CD4-positive, alpha-beta T cell treated with Interleukin-17A for 1 hour (primary cell): ENCODE data around the gene CCSER2.
A peak's percentile ranks its signal among the peaks of the same experiment; 100 is the strongest.
"Not testable (repeated sequence)": the region's sequence is repeated elsewhere in the genome, so short reads cannot be mapped to it uniquely, and the experiment has no call there.

Source experiments
- DNase-seq: peaks from one replicate; pipeline ENCODE4 v3.0.0-alpha.2; 2020

CCSER2 gene

GRCh38 chr10:84398696-84399095 is 70.3 kb downstream of the CCSER2 start:
- no peak for DNase-seq

DNA sequence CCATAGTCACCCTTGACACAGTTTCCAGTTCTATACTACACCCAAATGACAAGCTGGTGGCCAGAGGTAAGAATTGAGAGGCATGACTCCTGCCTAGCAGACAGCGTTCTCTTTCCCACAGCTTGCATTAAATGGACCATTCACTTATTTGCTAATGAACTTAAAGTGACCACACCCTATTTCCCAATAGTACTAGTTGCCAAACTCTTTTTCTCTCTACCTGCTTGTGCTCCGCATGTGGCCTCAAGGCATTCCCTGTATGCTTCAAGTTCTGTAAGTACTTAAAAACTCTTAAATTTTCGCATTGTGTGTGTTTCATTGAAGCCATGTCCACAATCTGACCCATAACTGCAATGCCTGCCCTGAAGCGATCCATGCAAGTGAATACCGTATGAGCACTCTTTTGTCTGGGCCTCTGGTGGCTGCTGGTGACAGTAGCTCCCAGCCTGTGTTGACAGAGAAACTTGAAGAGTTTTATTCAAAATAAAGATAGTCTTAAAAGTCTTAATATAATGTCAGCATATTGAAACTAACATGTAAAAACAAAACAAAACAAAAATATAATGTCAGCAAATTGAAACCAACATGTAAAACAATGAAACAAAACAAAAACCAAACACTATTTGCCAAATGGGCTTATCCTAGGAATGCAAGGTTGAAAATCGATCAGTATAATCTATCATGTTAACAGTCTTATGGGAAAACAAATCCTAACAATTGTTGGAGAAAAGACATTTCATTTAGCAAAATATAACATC is 73.6 kb downstream of the CCSER2 start:
- DNase-seq: no peak

DNA sequence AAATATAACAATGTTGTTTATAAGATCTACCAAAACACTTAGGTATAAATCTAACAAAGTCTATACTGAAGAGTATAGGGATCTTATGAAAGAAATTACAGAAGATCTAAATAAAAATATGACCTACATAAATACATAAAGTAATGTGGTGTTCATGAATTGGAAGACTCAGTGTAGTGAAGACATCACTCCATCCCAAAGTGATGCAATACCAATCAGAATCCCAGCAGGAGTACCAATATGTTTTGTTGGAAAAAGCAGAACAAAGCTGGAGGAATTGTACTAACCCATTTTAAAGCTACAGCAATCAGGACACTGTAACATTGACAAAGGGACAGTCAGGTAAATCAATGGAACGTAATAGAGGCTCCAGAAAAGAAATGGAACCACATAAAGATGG is 76.4 kb downstream of the CCSER2 start:
- DNase-seq: no peak

- DNase-seq: no peak
Measured at GRCh38 chr10:84405662-84406061, 77.3 kb downstream of the CCSER2 start.

GRCh38 chr10:84406561-84406960 is 78.2 kb downstream of the CCSER2 start:
- no peak for DNase-seq

DNA sequence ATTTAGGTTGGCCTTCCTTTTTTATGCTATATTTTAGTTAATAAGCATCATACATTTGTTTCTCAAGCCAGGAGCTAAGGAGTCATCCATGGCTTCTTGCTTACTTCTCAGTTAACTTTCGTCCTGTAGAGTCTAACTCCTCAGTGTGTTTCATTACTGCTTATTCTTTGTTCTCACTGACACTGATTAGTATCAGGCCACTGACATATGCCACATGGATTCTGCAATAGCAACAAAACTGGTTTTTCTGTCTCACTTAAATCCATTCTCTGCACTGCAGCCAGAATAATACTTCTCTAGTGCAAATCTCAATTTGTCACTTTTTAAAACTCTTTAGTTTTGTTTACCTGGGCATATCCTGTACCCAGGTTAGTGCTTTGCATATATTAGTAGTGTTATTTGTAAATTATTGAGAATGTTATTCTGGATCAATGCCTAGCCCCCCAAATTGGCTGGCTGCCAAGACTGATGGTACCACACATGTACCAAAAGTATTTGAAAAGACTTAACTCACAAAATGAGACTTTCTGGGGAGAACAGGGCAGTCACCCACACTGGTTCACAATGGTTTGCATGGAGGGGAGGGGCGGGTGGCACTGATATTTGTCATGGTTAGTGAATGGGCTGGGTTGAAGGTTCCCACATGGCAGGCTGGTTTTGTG is 79.1 kb downstream of the CCSER2 start:
- no peak for DNase-seq

DNA sequence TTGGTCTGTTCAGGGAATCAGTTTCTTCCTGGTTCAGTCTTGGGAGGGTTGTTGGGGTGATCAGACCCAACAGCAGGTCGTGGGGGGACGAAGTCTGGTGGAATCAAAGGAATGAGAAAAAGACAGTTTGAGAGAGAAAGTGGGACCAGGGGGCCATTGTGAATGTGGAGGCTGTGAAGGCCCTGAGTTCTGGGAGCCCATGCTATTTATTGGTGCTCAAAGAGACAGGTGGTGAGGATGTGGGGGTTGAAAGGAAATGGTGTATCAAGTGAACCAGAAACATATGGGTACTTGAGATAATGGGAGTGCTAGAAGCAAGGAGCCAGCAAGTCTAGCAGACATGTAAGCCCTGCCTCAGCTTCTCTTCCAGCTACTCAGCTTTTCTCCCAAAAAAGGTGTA is 84.1 kb downstream of the CCSER2 start:
- no peak for DNase-seq

GRCh38 chr10:84414110-84414509 is 85.7 kb downstream of the CCSER2 start:
- DNase-seq: not testable (repeated sequence)

GRCh38 chr10:84415539-84416244 is 87.3 kb downstream of the CCSER2 start:
- no peak for DNase-seq

- no peak for DNase-seq
Measured at GRCh38 chr10:84416245-84416555, 87.8 kb downstream of the CCSER2 start.

- no peak for DNase-seq
Measured at GRCh38 chr10:84423719-84424118, 95.3 kb downstream of the CCSER2 start.

- DNase-seq: peak; percentile 8
Measured at GRCh38 chr10:84424731-84425167, 96.4 kb downstream of the CCSER2 start.

DNA sequence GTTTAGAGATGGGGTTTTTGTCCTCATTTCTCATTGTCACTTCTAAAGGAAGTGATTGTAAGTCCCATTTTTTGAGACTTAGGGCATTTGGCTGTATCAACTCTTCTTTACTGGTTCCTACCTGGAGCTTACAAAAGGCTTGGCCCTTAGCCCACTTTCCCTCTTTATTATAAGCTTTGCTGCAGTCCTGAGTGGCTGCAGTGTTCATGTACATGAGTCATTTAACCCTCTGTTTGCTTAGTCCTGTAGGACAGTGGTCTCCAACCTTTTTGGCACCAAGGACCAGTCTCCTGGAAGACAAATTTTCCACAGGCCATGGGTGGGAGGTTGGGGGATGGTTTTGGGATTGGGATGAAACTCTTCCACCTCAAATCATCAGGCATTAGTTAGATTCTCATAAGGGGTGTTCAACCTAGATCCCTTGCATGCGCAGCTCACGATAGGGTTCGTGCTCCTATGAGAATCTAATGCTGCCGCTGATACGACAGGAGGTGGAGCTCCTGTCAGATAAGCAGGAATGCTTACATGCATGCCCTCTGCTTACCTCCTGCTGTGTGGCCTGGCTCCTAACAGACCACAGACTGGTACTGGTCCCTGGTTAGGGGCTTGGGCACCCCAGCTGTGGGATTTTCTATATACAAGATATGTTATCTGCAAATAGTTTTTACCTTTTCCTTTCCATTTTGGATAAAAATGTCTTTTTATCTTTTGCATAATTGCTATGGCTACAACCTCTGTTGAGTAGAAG is 99.7 kb downstream of the CCSER2 start:
- no peak for DNase-seq

DNA sequence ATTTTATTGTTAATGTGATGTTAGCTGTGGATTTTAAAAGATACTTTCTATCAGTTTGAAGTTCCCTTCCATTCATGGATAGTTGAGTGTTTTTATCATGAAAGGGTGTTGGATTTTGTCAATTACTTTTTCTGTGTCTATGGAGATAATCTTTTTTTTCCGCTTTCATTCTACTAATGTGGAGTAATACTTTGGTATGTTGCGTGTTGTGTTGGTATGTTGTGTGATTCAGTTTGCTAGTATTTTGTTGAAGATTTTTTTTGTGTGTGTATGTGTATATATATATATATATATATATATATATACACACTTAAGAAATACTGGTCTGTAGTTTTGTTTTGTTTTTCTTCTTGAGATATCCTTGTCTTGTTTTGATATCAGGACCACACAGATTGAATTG is 100.3 kb downstream of the CCSER2 start:
- no peak for DNase-seq

GRCh38 chr10:84429926-84430520 is 101.6 kb downstream of the CCSER2 start:
- peak; percentile 70 for DNase-seq

DNA sequence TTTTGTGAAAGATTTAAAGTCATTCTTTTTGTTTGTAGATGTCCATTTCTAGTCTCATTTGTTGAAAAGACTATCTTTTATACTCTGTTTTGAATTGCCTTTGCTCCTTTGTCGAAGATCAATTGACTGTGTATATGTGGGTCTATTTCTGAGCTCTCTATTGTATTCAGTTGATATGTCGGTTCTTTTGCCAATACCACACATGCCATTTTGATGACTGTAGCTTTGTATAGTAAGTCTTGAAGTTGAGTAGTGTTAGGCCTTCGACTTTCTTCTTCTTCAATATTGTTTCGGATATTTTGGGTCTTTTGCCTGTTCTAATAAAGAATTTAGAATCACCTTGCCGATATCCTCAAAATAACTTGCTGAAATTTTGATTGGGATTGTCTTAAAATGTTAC is 104.5 kb downstream of the CCSER2 start:
- no peak for DNase-seq

- DNase-seq: no peak
Measured at GRCh38 chr10:84440781-84441180, 112.4 kb downstream of the CCSER2 start.

GRCh38 chr10:84447701-84448400 is 119.5 kb downstream of the CCSER2 start:
- DNase-seq: no peak

- not testable (repeated sequence) for DNase-seq
Measured at GRCh38 chr10:84449351-84449750, 121.0 kb downstream of the CCSER2 start.

- DNase-seq: no peak
Measured at GRCh38 chr10:84452003-84452402, 123.6 kb downstream of the CCSER2 start.

- DNase-seq: no peak
Measured at GRCh38 chr10:84453303-84453702, 124.9 kb downstream of the CCSER2 start.

- no peak for DNase-seq
Measured at GRCh38 chr10:84456126-84456525, 127.7 kb downstream of the CCSER2 start.
